H1 (cell line): ENCODE measurements around the gene STK16. TPM values are rescaled to one million over a fixed set of nuclear protein-coding genes. Genes with fewer than 3 reads are reported as not detected.

Source experiments
- CHD1 ChIP-seq: IDR thresholded peaks from 2 replicates; pipeline ENCODE4 v1.6.1; 2012; ENCODE audit warnings: low read depth, low read length, improper control_type of control experiment
- GTF2F1 ChIP-seq: IDR thresholded peaks from 2 replicates; pipeline ENCODE4 v1.6.1; 2012; ENCODE audit warnings: low read depth, low read length, improper control_type of control experiment, borderline replicate concordance
- HDAC2 ChIP-seq, 2 experiments: fragments of 300-600 bp in 1 of 2; sonication (generic) in 1 of 2; IDR thresholded peaks; 2 replicates each; pipeline ENCODE4 v1.6.1; 2011 to 2012; ENCODE audit warnings: low read depth in 2 of 2, low read length in 2 of 2, mild to moderate bottlenecking in 2 of 2, moderate library complexity in 2 of 2, borderline replicate concordance in 1 of 2, inconsistent platforms in 1 of 2
- KDM4A ChIP-seq: IDR thresholded peaks from one replicate; pipeline ENCODE4 v1.7.1; 2012; ENCODE audit warnings: low read depth, mild to moderate bottlenecking, moderate library complexity, low read length, inconsistent platforms; ENCODE audit not compliant: severe bottlenecking
- NANOG ChIP-seq: IDR thresholded peaks from 2 replicates; pipeline ENCODE4 v1.6.1; 2011; ENCODE audit warnings: low read length, low read depth, mild to moderate bottlenecking, inconsistent platforms; ENCODE audit not compliant: insufficient read depth, poor library complexity, severe bottlenecking
- SAP30 ChIP-seq: fragments of 300-600 bp; sonication (generic); IDR thresholded peaks from 2 replicates; pipeline ENCODE4 v1.7.1; 2012; ENCODE audit warnings: low read length, moderate library complexity, mild to moderate bottlenecking, inconsistent platforms; ENCODE audit not compliant: insufficient read depth, insufficient replicate concordance
- SIN3A ChIP-seq, 2 experiments: IDR thresholded peaks in 1 of 2; conservative IDR thresholded peaks in 1 of 2; 2 replicates each; pipeline ENCODE4 v1.6.1; 2011 to 2012; ENCODE audit warnings: low read length in 2 of 2, improper control_type of control experiment in 1 of 2, low read depth in 1 of 2, mild to moderate bottlenecking in 1 of 2
- SUZ12 ChIP-seq: fragments of 200-600 bp; sonication (generic); IDR thresholded peaks from 2 replicates; pipeline ENCODE4 v1.6.1; 2012; ENCODE audit warnings: mild to moderate bottlenecking, inconsistent platforms, low read length, moderate library complexity, mixed read lengths
- polyA plus RNA-seq, 7 experiments: library from polyadenylated mRNA; depleted of rRNA in 3 of 7; stranded (reverse) in 5 of 7; unstranded in 2 of 7; fragments of >200 nt in 5 of 7; fragments of 200-250 nt in 2 of 7; gene quantifications; 1 replicate in 5 of 7; 2 replicates in 1 of 7; 4 replicates in 1 of 7; pipeline versions ENCODE4 v1.2.1 to v1.2.3, GENCODE V29; 2011 to 2013; ENCODE audit warnings: missing spikeins in 2 of 7, mixed read lengths in 2 of 7
- total RNA-seq: library from RNA; stranded (reverse); fragmentation: NEBNext Ultra II Directional; extraction: Animal tissue kit (Norgen Biotek cat#: 25700); gene quantifications from 2 replicates; pipeline ENCODE4 v1.2.1, GENCODE V29; 2021
- TF ChIP-seq, protein P1 (sequence below): IDR thresholded peaks from 2 replicates; pipeline ENCODE4 v1.6.1; 2011; ENCODE audit warnings: low read length, improper control_type of control experiment

The STK16 gene
- total and polyA plus RNA-seq, 2 of the 8 experiments (the other 6 are each of a cell fraction or from before 2014, with no cell fraction given): 21.3 to 51.4 TPM

DNA sequence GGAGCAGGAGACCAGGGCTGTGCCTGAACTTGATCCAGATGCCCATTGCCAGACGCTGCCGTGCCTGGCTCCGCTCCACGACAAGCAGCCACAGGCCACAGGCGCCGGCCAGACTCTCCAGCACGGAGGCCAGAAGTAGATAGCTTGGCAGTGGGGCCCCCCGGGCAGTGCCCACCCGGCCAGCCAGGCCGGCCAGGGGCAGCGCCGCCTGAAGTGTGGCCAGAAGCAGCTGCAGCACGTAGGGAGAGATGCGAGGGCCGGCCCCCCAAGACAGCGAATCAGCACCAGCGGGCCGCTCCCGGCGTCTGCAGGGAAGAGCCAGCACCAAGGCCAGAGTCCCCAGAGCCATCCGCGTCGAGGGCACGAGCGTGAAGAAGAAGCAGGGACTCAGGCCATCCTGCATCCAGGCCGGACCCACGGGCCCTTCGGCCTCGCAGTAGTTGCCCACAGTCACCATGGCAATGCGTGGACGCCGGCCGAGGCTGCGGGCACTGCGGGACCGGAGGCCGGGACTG, 27.0 kb upstream of the STK16 start (continued):
- TF ChIP-seq, protein P1, sequence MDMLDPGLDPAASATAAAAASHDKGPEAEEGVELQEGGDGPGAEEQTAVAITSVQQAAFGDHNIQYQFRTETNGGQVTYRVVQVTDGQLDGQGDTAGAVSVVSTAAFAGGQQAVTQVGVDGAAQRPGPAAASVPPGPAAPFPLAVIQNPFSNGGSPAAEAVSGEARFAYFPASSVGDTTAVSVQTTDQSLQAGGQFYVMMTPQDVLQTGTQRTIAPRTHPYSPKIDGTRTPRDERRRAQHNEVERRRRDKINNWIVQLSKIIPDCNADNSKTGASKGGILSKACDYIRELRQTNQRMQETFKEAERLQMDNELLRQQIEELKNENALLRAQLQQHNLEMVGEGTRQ: no peak
- no peak for TF ChIP-seq CHD1
- peak; percentile 69 to 77; a peak in 1 of 4 replicates for TF ChIP-seq SIN3A (conservative IDR thresholded peaks at IDR 0.05 in 1 of 2, IDR thresholded peaks at IDR 0.05 in 1 of 2; ENCODE audit: low read depth in 1 of 2, low read length in 2 of 2)
- no peak for TF ChIP-seq GTF2F1
- TF ChIP-seq SAP30: peak; percentile 73
- 0 out of 4 replicates have a peak, but pooled peaks of 1 of the 2 experiments have one; percentile 31 for TF ChIP-seq HDAC2 (IDR thresholded peaks at IDR 0.05; ENCODE audit: borderline replicate concordance in 1 of 2, low read depth in 2 of 2, low read length in 2 of 2)
- no peak for TF ChIP-seq NANOG
- TF ChIP-seq SUZ12: peak; percentile 54; the same call in 1 of the 2 replicates
- no peak for TF ChIP-seq KDM4A
